CD1c-positive myeloid dendritic cell (primary cell): Measurements from ENCODE around the gene CSF1.

Experiments used
- DNase-seq: peaks from one replicate; pipeline ENCODE4 v3.0.0-alpha.2; 2016; ENCODE audit errors: extremely low spot score

CSF1 gene

GRCh38 chr1:109977657-109978378, 67.2 kb downstream of the CSF1 start:
- no peak for DNase-seq

GRCh38 chr1:109978761-109979488, 68.3 kb downstream of the CSF1 start:
- no peak for DNase-seq

- DNase-seq: peak; percentile 69
Observed at GRCh38 chr1:109979489-109980091, 68.9 kb downstream of the CSF1 start.
